ENCODE data around the gene TSC22D4.

The TSC22D4 gene

DNA sequence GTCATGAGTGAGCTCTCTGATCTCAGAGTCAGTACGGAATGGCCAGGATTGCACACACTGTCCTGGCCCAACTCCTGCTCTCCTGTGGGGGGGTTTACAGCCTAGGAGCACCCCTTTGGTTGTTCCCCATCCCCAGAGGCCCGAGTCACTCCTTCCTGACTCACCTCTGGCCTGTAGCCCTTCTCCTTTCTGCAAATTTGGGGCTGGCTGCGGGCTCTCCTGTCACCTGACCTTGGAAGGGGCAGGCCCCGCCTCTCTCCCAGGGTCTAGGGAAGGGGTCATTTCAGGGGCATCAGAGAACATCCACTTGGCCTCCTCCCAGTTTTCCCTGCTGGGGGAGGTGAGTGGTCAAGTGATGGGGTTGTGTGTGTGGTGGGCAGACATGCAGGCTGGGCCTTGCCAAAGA, 6.5 kb upstream of the TSC22D4 start:
- TF ChIP-seq, protein P1, sequence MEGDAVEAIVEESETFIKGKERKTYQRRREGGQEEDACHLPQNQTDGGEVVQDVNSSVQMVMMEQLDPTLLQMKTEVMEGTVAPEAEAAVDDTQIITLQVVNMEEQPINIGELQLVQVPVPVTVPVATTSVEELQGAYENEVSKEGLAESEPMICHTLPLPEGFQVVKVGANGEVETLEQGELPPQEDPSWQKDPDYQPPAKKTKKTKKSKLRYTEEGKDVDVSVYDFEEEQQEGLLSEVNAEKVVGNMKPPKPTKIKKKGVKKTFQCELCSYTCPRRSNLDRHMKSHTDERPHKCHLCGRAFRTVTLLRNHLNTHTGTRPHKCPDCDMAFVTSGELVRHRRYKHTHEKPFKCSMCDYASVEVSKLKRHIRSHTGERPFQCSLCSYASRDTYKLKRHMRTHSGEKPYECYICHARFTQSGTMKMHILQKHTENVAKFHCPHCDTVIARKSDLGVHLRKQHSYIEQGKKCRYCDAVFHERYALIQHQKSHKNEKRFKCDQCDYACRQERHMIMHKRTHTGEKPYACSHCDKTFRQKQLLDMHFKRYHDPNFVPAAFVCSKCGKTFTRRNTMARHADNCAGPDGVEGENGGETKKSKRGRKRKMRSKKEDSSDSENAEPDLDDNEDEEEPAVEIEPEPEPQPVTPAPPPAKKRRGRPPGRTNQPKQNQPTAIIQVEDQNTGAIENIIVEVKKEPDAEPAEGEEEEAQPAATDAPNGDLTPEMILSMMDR (conservative IDR thresholded peaks at IDR 0.05; ENCODE audit: control insufficient read depth, insufficient read depth, low read depth, low read length): no peak
- peak; percentile 47 for DNase-seq (ENCODE audit: low read depth)
- H3K4me3 ChIP-seq (ENCODE audit: control insufficient read depth, low read depth, low read length): no peak overlapping the region

GRCh38 chr7:100484673-100485045, 5.6 kb upstream of the TSC22D4 start:
- TF ChIP-seq, protein P1 (conservative IDR thresholded peaks at IDR 0.05; ENCODE audit: control insufficient read depth, insufficient read depth, low read depth, low read length): no peak
- no peak for DNase-seq (ENCODE audit: low read depth)
- no peak overlapping the region for H3K4me3 ChIP-seq (ENCODE audit: control insufficient read depth, low read depth, low read length)

DNA sequence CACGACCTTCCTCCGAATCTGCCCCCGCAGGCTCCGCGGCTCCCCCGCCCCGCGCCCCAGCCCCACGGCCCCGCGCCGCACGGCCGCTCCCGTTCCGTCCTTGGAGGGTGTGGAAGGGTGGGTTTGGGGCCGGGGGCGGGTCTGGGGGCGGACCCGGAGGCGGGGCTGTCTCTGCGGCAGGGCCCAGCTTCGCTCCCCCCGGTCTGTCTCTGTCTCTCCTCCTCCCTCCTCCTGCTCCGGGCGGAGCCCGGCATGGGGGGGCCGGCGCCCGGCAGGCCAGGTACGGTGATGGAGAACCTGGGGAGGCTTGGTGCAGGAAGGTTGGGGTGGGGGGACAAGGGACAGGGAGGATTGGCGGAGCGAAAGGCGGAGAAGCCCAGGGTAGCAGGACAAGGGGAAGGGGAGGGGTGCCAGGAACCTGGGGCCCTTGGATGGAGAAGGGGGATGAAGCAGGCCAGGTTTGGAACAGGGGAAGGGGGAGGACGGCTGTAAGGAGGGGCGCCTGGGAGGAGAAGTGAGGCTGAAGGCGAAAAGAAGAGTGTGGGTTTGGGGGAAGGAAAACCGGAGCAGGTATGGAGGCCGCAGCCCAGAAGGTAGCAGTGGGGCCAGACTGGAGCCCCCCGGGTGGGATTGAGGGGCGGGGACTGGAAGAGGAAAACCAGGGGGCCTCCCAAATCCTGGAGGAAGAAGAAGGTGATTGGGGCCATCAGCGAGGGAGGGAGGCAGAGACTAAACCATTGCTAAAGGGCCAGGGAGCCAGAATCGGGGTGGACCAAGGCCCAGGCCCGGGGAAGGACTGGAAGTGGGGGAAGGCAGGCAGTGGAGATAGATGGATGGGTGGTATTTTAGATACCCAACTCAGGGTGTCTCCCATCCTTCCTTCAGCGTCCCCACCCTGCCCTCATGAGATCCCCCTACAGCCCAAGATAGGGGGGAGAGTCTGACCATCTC, 5.0 kb upstream of the TSC22D4 start, which contains the start of gene NYAP1:
Gene NYAP1, plus strand, starts transcription at position 206 of the 951 bp plus-strand sequence. CDS start 1,385 bp downstream, outside the sequence.
- H3K4me3 ChIP-seq (ENCODE audit: control insufficient read depth, low read depth, low read length): peak within 1 kb of the TSS; percentile 50
- TF ChIP-seq, protein P1 (conservative IDR thresholded peaks at IDR 0.05; ENCODE audit: control insufficient read depth, insufficient read depth, low read depth, low read length): no peak
- DNase-seq (ENCODE audit: low read depth): no peak

DNA sequence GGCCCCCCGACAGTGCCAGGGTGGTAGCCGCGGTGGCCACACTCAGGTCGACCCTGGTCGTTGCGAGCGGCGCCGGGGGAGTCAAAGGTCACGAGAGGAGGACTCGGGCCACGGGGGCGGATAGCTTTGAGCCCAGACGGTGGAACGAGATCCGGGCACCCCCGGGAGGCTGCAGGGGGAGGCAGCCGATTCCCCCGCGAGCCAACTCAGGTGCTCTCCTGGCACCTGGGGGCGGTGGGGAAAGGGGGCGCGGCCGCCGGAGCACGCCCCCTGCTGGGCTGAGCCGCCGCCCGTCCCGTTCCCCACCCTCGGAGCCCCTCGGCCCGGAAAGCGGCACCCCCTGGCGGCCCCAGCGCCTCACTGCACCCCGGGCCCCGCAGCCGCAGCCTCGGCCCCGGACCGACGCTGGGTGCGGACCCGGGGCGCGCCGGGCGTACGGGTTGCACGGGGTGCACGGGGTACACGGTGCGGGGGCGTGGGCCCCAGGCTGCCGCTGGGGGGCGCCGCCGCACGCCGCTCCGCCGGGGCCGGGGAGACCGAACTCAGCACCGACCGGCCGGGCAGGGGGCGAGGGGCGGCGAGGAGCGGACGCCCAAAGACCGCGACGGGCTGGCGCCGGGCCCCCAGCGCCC, 4.2 kb upstream of the TSC22D4 start:
- TF ChIP-seq, protein P1 (conservative IDR thresholded peaks at IDR 0.05; ENCODE audit: control insufficient read depth, insufficient read depth, low read depth, low read length): peak; percentile 37
- H3K4me3 ChIP-seq (ENCODE audit: control insufficient read depth, low read depth, low read length): peak overlapping the region; percentile 50
- no peak for DNase-seq (ENCODE audit: low read depth)

GRCh38 chr7:100482728-100483089, 3.7 kb upstream of the TSC22D4 start:
- peak overlapping the region; percentile 50 for H3K4me3 ChIP-seq (ENCODE audit: control insufficient read depth, low read depth, low read length)
- TF ChIP-seq, protein P1 (conservative IDR thresholded peaks at IDR 0.05; ENCODE audit: control insufficient read depth, insufficient read depth, low read depth, low read length): no peak
- DNase-seq (ENCODE audit: low read depth): no peak

GRCh38 chr7:100481466-100481865, 2.5 kb upstream of the TSC22D4 start:
- TF ChIP-seq, protein P1 (conservative IDR thresholded peaks at IDR 0.05; ENCODE audit: control insufficient read depth, insufficient read depth, low read depth, low read length): no peak
- no peak overlapping the region for H3K4me3 ChIP-seq (ENCODE audit: control insufficient read depth, low read depth, low read length)
- no peak for DNase-seq (ENCODE audit: low read depth)

All from fibroblast of mammary gland (primary cell).